Measurements from ENCODE around the gene DAP3.
A peak's percentile ranks its signal among the peaks of the same experiment; 100 is the strongest.
"Not testable (repeated sequence)": the region's sequence is repeated elsewhere in the genome, so short reads cannot be mapped to it uniquely, and the experiment has no call there.

Gene DAP3

GRCh38 chr1:155689081-155689607 lies at the start of gene DAP3:
Gene DAP3 (plus strand): TSS chr1:155689091. CDS start chr1:155709780, 20,689 bp downstream.
- DNase-seq: not testable (repeated sequence)

GRCh38 chr1:155640367-155640766 lies 48.5 kb upstream of the DAP3 start:
- no peak for DNase-seq

DNA sequence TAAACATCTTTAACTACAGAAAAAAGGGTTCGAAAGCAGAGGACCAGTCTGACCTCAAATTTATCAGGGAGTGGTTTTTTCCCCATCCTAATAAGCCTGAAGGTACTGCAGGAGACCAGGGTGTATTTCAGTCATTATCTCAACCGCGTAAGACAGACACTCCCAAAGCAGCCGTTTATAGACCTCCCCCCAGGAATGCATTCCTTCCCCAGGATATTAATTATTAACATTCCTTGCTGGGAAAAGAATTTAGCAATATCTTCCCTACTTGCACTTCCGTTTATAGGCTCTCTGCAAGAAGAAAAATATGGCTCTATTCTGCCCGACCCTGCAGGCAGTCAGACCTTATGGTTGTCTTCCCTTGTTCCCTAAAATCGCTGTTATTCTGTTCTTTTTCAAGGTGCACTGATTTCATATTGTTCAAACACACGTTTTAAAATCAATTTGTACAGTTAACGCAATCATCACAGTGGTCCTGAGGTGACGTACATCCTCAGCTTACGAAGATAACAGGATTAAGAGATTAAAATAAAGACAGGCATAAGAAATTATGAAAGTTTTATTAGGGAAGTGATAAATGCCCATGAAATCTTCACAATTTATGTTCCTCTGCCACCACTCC lies 46.2 kb upstream of the DAP3 start:
- DNase-seq: not testable (repeated sequence)

DNA sequence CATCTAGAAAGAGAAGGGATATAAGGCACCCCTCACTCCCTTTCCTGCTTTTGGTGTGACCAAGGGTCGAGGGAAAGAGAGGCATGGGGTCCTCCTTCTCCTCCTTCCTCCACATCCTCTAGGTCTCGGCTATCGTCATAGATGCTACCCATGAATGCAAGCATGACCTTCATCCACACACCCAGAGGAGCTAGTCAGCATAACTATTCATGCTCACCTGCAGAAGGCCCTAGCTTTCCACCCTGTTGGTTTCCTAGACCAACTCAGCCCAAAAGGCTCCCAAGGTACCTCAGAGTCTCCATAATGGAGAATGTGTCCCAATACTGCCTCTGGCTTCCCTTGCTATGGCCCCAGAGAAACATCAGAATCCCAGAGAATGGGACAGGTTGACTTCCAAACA lies 45.7 kb upstream of the DAP3 start:
- no peak for DNase-seq

DNA sequence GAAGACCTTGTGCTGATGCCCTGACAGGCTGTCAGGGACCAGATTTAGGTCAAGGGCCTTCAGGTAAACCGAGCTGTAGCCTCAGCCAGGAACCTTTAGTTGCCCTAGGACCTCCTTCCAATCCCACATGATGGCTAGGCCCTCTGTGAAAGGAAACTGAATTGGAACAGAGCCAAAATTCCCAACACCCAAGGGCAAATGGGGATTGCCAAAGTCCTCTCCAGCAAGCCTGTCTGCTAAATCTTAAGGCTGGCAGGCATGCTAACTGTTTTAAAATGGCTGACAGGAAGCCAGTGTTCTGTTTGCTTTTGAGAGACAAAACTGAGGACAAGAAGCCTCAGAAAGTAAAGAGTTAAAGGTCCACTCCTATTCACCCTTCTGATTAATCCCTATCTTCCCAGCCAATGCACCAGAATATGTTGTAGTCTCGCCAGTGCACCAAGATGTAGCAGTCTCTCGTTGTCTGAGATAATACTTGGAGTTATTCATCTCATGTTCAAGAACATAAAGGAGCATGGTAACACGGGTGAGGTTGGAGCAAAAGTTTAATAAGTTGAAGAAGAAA lies 43.8 kb upstream of the DAP3 start:
- DNase-seq: peak; percentile 4

DNA sequence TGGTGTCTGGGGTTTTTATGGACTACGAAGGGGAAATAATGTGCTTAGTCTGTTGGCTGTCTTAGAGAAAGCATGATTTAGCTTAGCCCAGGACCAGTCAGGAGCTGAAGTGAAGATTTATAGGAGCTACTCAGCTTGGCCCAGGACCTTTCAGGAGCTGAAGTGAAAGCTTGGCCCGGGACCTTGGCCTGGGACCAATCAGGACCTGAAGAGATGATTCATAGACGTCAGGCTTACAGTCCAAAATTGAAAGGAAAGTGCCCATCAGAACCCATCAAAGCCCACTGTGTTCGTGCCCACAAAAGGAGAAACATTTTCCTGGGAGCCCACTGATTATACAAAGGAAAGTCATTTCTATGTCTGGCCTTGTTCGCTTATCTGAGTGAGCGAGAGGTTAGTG lies 43.2 kb upstream of the DAP3 start:
- no peak for DNase-seq

DNA sequence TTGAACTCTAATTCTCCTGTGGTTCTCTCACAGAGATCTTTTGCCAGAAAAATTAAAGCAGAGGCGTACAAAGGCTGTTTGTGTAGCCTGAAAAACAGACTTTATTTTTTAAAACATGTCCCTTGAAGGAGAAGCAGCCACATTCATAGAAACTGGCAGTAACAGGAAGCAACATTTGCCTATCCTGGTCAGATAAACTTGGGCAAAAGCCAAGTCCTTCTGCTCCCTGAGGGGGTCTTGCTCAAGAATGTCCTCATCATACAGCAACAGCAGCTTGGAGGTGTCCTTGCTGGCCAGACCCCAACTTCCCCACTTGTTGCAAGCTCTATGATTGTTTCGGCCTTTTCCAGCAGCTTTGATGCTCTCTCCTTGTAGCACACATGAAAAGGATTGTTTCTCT lies 42.6 kb upstream of the DAP3 start:
- peak; percentile 63 for DNase-seq

- DNase-seq: peak; percentile 81
Measured at GRCh38 chr1:155648207-155649147, 40.4 kb upstream of the DAP3 start.

- no peak for DNase-seq
Measured at GRCh38 chr1:155649676-155650075, 39.2 kb upstream of the DAP3 start.

DNA sequence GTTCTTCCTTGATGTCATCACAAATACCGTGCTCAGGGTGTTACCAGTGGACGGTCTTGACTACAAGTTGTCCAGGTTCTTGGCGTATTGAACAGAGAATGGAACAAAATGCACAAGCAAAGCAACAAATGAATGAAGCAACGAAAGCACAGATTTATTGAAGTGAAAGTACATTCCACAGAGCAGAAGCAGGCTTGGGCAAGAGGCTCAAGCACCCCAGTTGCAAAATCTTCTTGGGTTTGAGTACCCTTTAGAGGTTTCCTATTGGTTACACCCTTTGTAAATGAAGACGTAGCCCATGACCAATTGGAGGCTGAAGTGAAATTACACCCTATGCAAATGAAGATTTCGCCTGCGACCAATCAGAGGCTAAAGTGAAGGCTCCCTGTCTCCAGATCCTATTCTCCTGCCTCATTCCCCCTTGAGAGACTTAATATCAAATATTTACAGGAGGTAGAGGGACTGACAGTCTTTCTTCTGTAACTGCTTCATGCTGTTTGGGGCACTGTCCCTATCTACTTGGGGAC lies 38.6 kb upstream of the DAP3 start:
- DNase-seq: no peak

DNA sequence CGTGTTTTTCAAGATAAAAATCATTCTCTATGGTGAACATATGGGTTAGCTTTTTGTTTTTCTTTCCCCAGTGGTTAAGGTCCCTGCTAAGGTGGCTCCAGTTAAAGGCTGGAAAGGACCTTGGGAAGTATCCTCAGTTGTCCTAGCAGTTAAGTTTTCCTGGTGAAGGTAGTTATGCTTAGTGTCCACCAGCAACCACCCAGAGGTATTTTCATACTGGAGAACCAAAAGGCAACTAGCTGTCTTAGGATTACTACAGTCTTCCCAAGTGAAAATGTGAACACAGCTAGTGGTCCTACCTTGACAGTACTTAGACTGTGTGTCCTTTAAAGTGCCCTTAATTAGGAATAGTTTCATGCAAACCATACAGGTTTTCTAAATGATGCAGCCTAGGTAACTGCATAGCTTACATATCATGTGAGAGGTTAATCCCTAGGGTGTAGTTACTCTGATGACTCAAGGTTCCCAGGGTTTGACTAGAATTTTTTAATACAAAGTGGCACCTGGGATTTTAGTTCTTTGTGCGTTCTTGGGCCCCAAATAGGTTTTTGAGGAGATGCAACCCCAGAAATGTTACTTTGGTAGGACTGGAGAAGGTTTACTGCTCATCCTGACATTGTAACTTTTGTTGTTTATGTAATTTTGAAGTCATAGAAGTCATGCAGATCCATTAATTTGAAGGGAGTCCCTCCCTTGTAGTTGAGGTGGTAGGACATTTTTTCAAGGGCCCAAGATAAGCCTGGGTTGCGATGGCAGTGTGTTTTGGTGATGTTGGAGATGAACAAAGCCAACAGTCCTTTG lies 36.8 kb upstream of the DAP3 start:
- DNase-seq: peak; percentile 58

DNA sequence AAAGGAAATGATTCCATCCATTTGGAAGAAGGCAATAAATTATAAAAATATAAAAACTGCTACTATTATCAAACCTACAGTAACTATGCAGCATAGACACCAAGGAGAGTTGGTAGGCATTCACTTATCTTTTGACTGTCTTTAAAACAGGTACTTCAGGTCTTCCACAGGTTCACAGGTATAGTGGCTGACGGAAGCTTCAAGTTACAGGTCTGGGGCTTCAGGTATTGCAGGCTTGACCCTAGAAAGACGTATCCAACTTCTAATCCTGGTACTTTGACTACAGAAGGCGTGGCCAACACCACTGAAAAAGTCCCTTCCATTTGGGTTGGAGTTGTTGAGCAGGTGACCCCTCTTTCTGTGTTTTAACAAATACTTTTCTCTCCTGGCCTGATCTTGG lies 35.9 kb upstream of the DAP3 start:
- no peak for DNase-seq

DNA sequence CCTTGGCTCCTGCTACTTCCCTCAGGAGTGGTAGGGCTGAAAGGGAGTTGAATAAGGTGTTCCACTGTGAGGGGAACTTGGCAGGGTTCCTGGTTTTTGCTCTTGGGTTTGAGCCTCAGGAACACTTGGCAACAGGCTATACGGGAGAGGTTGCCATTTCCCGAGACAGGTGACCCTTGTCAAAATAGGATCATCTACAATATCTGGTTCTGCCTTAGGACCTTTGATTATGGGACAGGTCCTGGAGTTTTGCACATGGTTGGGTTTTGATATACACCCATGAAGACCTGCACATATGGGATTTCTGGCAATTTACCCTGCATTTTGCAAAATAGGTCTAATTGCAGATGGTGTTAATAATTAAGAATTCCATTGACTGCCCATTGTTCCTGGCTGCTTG lies 31.4 kb upstream of the DAP3 start:
- peak; percentile 62 for DNase-seq

GRCh38 chr1:155661239-155661638 lies 27.7 kb upstream of the DAP3 start:
- DNase-seq: not testable (repeated sequence)

GRCh38 chr1:155669233-155670162 lies 19.4 kb upstream of the DAP3 start:
- DNase-seq: no peak

DNA sequence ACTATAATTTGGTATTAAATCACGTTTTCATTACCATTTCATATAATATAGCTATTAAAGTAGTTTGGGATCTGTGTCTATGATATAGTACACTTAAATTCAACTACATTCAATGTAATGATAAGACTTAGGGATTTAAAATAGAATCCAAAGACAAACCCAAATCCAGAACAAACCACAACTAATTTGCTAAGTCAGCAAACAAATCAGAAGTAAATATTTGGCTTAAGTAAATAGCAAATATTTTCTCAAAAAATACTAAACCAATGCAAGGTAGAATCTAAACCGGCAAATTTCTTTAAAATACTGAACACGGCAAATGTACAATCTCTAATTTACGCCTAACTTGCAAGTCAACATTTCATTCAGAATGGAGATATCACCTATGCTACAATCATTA lies 17.1 kb upstream of the DAP3 start:
- DNase-seq: no peak

GRCh38 chr1:155673003-155673402 lies 15.9 kb upstream of the DAP3 start:
- DNase-seq: no peak

GRCh38 chr1:155678027-155678426 lies 10.9 kb upstream of the DAP3 start:
- no peak for DNase-seq

GRCh38 chr1:155678992-155679391 lies 9.9 kb upstream of the DAP3 start:
- not testable (repeated sequence) for DNase-seq

GRCh38 chr1:155680531-155680930 lies 8.4 kb upstream of the DAP3 start:
- DNase-seq: no peak

- no peak for DNase-seq
Measured at GRCh38 chr1:155681776-155682175, 7.1 kb upstream of the DAP3 start.

All from DMS79 treated with DMSO at 0.1 percent for 48 hours (cell line).